Measurements from ENCODE around the gene SMCHD1. TPM values are rescaled to one million over a fixed set of nuclear protein-coding genes. Genes with fewer than 3 reads are reported as not detected.

Gene SMCHD1
- total and polyA plus RNA-seq, 2 experiments from 2014 or later, result 7.7 to 39.0 TPM

Small RNAs within 50 kb of the gene (small RNA-seq; reads per million reads assigned to genes)
- not detected for gene RF00019 (ENCODE audit: low replicate concordance)
- not detected for gene RNU6-340P (ENCODE audit: low replicate concordance)

Other genes starting within 250 kb of the SMCHD1 start
- 12.2 and 14.9 TPM in 2 replicates for gene METTL4, start 84.2 kb upstream of the SMCHD1 start, total RNA-seq (2014; rRNA removed; shearing (Covaris generic))
- 9.4 and 11.9 TPM in 2 replicates for gene METTL4, start 84.2 kb upstream of the SMCHD1 start, polyA plus RNA-seq (2016; fragmentation: Nextera tagmentation; extraction: Ambion mirVana)
- 36.6 and 38.9 TPM in 2 replicates for gene NDC80, start 84.2 kb upstream of the SMCHD1 start, total RNA-seq (2014; rRNA removed; shearing (Covaris generic))
- 48.3 and 58.4 TPM in 2 replicates for gene NDC80, start 84.2 kb upstream of the SMCHD1 start, polyA plus RNA-seq (2016; fragmentation: Nextera tagmentation; extraction: Ambion mirVana)
- 7.1 and 11.6 TPM in 2 replicates for gene EMILIN2, start 191.3 kb downstream of the SMCHD1 start, total RNA-seq (2014; rRNA removed; shearing (Covaris generic))
- gene EMILIN2, start 191.3 kb downstream of the SMCHD1 start, polyA plus RNA-seq (2016; fragmentation: Nextera tagmentation; extraction: Ambion mirVana), result 3.0 and 3.7 TPM in 2 replicates